K562 (cell line): ENCODE results near the gene LILRB3. TPM values are rescaled to one million over a fixed set of nuclear protein-coding genes. Genes with fewer than 3 reads are reported as not detected.
A peak's percentile ranks its signal among the peaks of the same experiment; 100 is the strongest.

Experiments
- BDP1 ChIP-seq: IDR thresholded peaks from 3 replicates; pipeline ENCODE4 v1.6.1; 2011; ENCODE audit not compliant: insufficient read length, insufficient read depth
- BMI1 ChIP-seq: fragments of 150-350 bp; IDR thresholded peaks from 2 replicates; pipeline ENCODE4 v1.6.1; 2014; ENCODE audit warnings: low read length
- FOXM1 ChIP-seq, 2 experiments: fragments of 450-650 bp in 1 of 2; sonication (generic) in 1 of 2; formaldehyde crosslinking in 1 of 2; IDR thresholded peaks; 2 replicates each; pipeline versions ENCODE4 v1.6.1 to v1.9.0; 2017 to 2022; ENCODE audit warnings: low read depth in 2 of 2, mild to moderate bottlenecking in 2 of 2, missing genetic modification reagents in 1 of 2, moderate library complexity in 1 of 2
- HMGN3 ChIP-seq: IDR thresholded peaks from 2 replicates; pipeline ENCODE4 v1.6.1; 2011; ENCODE audit warnings: borderline replicate concordance, low read depth, mild to moderate bottlenecking, mixed read lengths, low read length; ENCODE audit not compliant: insufficient read length; ENCODE audit errors: extremely low read depth
- IRF2 ChIP-seq: sonication (generic); formaldehyde crosslinking; IDR thresholded peaks from 2 replicates; pipeline ENCODE4 v1.8.1; 2022; ENCODE audit warnings: mild to moderate bottlenecking, missing genetic modification reagents
- SIN3A ChIP-seq, 2 experiments: fragments of 150-350 bp in 1 of 2; IDR thresholded peaks; 2 replicates each; pipeline ENCODE4 v1.6.1; 2011 to 2016; ENCODE audit warnings: borderline replicate concordance in 2 of 2, low read depth in 2 of 2, low read length in 2 of 2, mild to moderate bottlenecking in 2 of 2, moderate library complexity in 2 of 2; ENCODE audit not compliant: control insufficient read depth in 1 of 2
- SRSF1 ChIP-seq: fragments of 200-400 bp; formaldehyde crosslinking; IDR thresholded peaks from 2 replicates; pipeline ENCODE4 v1.6.1; 2017; ENCODE audit warnings: mild to moderate bottlenecking, low read depth, low read length, moderate library complexity
- TFAP4 ChIP-seq: sonication (generic); formaldehyde crosslinking; IDR thresholded peaks from 2 replicates; pipeline ENCODE4 v1.8.0; 2022; ENCODE audit warnings: missing genetic modification reagents, mild to moderate bottlenecking, moderate library complexity, borderline replicate concordance
- ZBTB1 ChIP-seq: sonication (generic); formaldehyde crosslinking; IDR thresholded peaks from 2 replicates; pipeline ENCODE4 v1.8.1; 2023; ENCODE audit warnings: missing genetic modification reagents, low read depth, mild to moderate bottlenecking, borderline replicate concordance
- ZKSCAN3 ChIP-seq: fragments of 250-450 bp; sonication (Bioruptor Pico); IDR thresholded peaks from 2 replicates; pipeline ENCODE4 v1.4.0; 2020
- ZNF124 ChIP-seq: sonication (generic); formaldehyde crosslinking; IDR thresholded peaks from 2 replicates; pipeline ENCODE4 v1.8.1; 2022; ENCODE audit warnings: missing genetic modification reagents
- ZNF699 ChIP-seq: fragments of 250-450 bp; sonication (Bioruptor Pico); IDR thresholded peaks from 2 replicates; pipeline ENCODE4 v1.8.0; 2021; ENCODE audit warnings: mild to moderate bottlenecking, moderate library complexity; ENCODE audit not compliant: insufficient replicate concordance
- polyA plus RNA-seq, 8 experiments: library from polyadenylated mRNA; depleted of rRNA in 4 of 8; stranded (reverse) in 5 of 8; unstranded in 3 of 8; fragments of >200 nt; fragmentation: Nextera tagmentation in 2 of 8; fragmentation: Illumina TruSeq in 1 of 8; extraction: Ambion mirVana in 2 of 8; extraction: Trizol in 1 of 8; gene quantifications; 2 replicates each; pipeline versions ENCODE4 v1.2.1 to v1.2.3, GENCODE V29; 2011 to 2014; ENCODE audit warnings: inconsistent platforms in 1 of 8, missing spikeins in 1 of 8
- total RNA-seq, 7 experiments: library from RNA; depleted of rRNA in 6 of 7; stranded (reverse); fragments of >200 nt in 6 of 7; fragmentation: Illumina TruSeq in 2 of 7; extraction: Trizol in 2 of 7; gene quantifications; 2 replicates each; pipeline versions ENCODE4 v1.2.1 to v1.2.3, GENCODE V29; 2011 to 2021; ENCODE audit warnings: low replicate concordance in 1 of 7
- TF ChIP-seq, protein P1 (sequence below): fragments of 450-650 bp; formaldehyde crosslinking; IDR thresholded peaks from 2 replicates; pipeline ENCODE4 v1.4.0; 2020; ENCODE audit warnings: mild to moderate bottlenecking, moderate library complexity
- TF ChIP-seq, protein P2 (sequence below): fragments of 450-650 bp; IDR thresholded peaks from 2 replicates; pipeline ENCODE4 v1.6.1; 2016; ENCODE audit warnings: low read depth, mild to moderate bottlenecking, moderate library complexity
- TF ChIP-seq, protein P3 (sequence below): sonication (generic); formaldehyde crosslinking; IDR thresholded peaks from 2 replicates; pipeline ENCODE4 v1.8.1; 2023; ENCODE audit warnings: mild to moderate bottlenecking, missing genetic modification reagents, moderate library complexity
- TF ChIP-seq, protein P4 (sequence below): fragments of 200-800 bp; sonication (Bioruptor generic); IDR thresholded peaks from 2 replicates; pipeline ENCODE4 v1.6.1; 2016; ENCODE audit warnings: missing genetic modification characterization, missing compliant biosample characterization

LILRB3 gene
- total and polyA plus RNA-seq, 9 of the 15 experiments (the other 6 are each of a cell fraction or from before 2014, with no cell fraction given), result 0.01 to 0.09 TPM; not detected in 7

- TF ChIP-seq BMI1 (no peak), ZBTB1 (no peak), SIN3A (IDR thresholded peaks at IDR 0.05; ENCODE audit: borderline replicate concordance in 2 of 2, control insufficient read depth in 1 of 2, low read depth in 2 of 2, low read length in 2 of 2) (peak in 1 of 2 experiments; percentile 29; a peak in 1 of 4 replicates), BDP1 (no peak), ZNF699 (no peak), ZNF124 (no peak), IRF2 (CRISPR knock-in tag) (no peak), ZKSCAN3 (CRISPR knock-in tag) (no peak), HMGN3 (no peak), TFAP4 (no peak), FOXM1 (IDR thresholded peaks at IDR 0.05; ENCODE audit: low read depth) (no peak), FOXM1 (CRISPR knock-in tag; IDR thresholded peaks at IDR 0.05; ENCODE audit: low read depth) (no peak), SRSF1 (no peak)
- TF ChIP-seq, protein P1, sequence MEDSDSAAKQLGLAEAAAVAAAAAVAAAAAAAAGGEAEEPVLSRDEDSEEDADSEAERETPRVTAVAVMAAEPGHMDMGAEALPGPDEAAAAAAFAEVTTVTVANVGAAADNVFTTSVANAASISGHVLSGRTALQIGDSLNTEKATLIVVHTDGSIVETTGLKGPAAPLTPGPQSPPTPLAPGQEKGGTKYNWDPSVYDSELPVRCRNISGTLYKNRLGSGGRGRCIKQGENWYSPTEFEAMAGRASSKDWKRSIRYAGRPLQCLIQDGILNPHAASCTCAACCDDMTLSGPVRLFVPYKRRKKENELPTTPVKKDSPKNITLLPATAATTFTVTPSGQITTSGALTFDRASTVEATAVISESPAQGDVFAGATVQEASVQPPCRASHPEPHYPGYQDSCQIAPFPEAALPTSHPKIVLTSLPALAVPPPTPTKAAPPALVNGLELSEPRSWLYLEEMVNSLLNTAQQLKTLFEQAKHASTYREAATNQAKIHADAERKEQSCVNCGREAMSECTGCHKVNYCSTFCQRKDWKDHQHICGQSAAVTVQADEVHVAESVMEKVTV (CRISPR knock-in tag), result no peak
- TF ChIP-seq, protein P2, sequence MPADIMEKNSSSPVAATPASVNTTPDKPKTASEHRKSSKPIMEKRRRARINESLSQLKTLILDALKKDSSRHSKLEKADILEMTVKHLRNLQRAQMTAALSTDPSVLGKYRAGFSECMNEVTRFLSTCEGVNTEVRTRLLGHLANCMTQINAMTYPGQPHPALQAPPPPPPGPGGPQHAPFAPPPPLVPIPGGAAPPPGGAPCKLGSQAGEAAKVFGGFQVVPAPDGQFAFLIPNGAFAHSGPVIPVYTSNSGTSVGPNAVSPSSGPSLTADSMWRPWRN, result no peak
- TF ChIP-seq, protein P3, sequence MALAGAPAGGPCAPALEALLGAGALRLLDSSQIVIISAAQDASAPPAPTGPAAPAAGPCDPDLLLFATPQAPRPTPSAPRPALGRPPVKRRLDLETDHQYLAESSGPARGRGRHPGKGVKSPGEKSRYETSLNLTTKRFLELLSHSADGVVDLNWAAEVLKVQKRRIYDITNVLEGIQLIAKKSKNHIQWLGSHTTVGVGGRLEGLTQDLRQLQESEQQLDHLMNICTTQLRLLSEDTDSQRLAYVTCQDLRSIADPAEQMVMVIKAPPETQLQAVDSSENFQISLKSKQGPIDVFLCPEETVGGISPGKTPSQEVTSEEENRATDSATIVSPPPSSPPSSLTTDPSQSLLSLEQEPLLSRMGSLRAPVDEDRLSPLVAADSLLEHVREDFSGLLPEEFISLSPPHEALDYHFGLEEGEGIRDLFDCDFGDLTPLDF (CRISPR knock-in tag), result no peak
- TF ChIP-seq, protein P4, sequence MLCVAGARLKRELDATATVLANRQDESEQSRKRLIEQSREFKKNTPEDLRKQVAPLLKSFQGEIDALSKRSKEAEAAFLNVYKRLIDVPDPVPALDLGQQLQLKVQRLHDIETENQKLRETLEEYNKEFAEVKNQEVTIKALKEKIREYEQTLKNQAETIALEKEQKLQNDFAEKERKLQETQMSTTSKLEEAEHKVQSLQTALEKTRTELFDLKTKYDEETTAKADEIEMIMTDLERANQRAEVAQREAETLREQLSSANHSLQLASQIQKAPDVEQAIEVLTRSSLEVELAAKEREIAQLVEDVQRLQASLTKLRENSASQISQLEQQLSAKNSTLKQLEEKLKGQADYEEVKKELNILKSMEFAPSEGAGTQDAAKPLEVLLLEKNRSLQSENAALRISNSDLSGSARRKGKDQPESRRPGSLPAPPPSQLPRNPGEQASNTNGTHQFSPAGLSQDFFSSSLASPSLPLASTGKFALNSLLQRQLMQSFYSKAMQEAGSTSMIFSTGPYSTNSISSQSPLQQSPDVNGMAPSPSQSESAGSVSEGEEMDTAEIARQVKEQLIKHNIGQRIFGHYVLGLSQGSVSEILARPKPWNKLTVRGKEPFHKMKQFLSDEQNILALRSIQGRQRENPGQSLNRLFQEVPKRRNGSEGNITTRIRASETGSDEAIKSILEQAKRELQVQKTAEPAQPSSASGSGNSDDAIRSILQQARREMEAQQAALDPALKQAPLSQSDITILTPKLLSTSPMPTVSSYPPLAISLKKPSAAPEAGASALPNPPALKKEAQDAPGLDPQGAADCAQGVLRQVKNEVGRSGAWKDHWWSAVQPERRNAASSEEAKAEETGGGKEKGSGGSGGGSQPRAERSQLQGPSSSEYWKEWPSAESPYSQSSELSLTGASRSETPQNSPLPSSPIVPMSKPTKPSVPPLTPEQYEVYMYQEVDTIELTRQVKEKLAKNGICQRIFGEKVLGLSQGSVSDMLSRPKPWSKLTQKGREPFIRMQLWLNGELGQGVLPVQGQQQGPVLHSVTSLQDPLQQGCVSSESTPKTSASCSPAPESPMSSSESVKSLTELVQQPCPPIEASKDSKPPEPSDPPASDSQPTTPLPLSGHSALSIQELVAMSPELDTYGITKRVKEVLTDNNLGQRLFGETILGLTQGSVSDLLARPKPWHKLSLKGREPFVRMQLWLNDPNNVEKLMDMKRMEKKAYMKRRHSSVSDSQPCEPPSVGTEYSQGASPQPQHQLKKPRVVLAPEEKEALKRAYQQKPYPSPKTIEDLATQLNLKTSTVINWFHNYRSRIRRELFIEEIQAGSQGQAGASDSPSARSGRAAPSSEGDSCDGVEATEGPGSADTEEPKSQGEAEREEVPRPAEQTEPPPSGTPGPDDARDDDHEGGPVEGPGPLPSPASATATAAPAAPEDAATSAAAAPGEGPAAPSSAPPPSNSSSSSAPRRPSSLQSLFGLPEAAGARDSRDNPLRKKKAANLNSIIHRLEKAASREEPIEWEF (CRISPR knock-in tag), result no peak
These were observed 13.6 kb downstream of the LILRB3 start (continued) for GRCh38 chr19:54209058-54209810.
